ENCODE data around the gene CRYL1. TPM values are rescaled to one million over a fixed set of nuclear protein-coding genes. Genes with fewer than 3 reads are reported as not detected.

The CRYL1 gene
- total RNA-seq, 1 donor from 2014 or later, result 8.7 TPM

DNA sequence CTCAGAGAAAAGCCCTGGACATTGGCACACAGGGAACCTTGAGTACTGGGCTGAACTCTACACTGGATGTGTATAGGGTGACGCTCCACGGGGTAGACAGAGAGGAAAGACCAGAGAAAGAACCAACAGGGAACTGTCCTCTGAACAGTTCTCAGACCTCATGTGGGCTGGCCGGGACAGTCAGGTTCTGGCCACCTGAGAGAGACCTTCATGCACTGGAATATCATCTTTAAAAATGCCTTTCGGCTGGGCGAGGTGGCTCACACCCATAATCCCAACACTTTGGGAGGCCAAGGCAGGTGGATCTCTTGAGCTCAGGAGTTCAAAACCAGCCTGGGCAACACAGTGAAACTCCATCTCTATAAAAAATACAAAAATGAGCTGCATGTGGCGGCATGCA lies 149.8 kb downstream of the CRYL1 start:
- no peaks in the 10 kb centered on the region for H3K9me3 Mint-ChIP-seq
- peaks cover 2% of the 10 kb centered on the region for H3K4me1 Mint-ChIP-seq (ENCODE audit: low read depth)
- no peak for DNase-seq (ENCODE audit: low spot score)
- H3K4me3 Mint-ChIP-seq (ENCODE audit: low read depth), result no peak overlapping the region
- H3K36me3 Mint-ChIP-seq (ENCODE audit: low read depth), result no peaks in the 10 kb centered on the region
- H3K27ac Mint-ChIP-seq, result no peak overlapping the region
- intact Hi-C loops (cut with micrococcal nuclease), result no loop called here
- H3K27me3 Mint-ChIP-seq (ENCODE audit: low read depth), result peaks cover 27% of the 10 kb centered on the region

DNA sequence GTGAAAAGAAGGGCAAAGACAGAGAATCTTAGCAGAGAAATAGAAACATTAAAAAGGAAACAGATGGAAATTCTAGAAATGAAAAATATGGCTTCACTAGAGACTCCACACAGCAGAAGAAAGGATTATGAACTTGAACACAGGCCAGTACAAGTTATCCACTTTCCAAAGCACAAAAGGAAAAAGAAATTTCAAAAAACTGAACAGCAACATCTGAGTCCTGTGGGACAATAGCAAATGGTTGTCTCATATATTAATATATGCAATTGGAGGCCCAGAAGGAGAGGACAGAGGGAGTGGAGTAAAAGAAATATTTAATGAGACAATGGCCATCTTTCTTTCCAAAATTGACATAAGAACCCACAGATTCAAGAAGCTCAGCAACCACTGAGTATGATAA lies 151.8 kb downstream of the CRYL1 start:
- no peaks in the 10 kb centered on the region for H3K9me3 Mint-ChIP-seq
- peaks cover 36% of the 10 kb centered on the region for H3K27me3 Mint-ChIP-seq (ENCODE audit: low read depth)
- no peak overlapping the region for H3K4me3 Mint-ChIP-seq (ENCODE audit: low read depth)
- H3K36me3 Mint-ChIP-seq (ENCODE audit: low read depth), result no peaks in the 10 kb centered on the region
- H3K4me1 Mint-ChIP-seq (ENCODE audit: low read depth), result peaks cover 6% of the 10 kb centered on the region
- DNase-seq (ENCODE audit: low spot score), result no peak
- intact Hi-C loops (cut with micrococcal nuclease), result no loop called here
- no peak overlapping the region for H3K27ac Mint-ChIP-seq

DNA sequence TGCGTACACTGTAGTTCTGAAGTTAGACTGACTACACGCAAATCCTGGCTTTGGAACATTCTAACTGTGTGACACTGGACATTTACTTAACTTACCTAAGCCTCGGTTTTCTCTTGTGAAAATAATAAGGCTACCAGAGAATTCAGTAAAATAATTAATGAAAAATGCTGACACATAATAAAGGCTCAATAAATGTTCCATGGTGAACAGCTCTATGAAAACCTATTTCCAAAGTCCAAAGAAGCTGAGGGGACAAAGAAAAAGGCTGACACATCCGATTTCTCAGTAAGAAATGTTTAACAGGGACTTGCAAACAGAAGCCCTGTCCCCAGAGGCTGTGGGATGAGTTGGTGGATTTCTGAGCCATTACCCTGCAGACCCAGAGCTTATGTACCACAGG lies 153.8 kb downstream of the CRYL1 start:
- H3K27ac Mint-ChIP-seq, result no peak overlapping the region

DNA sequence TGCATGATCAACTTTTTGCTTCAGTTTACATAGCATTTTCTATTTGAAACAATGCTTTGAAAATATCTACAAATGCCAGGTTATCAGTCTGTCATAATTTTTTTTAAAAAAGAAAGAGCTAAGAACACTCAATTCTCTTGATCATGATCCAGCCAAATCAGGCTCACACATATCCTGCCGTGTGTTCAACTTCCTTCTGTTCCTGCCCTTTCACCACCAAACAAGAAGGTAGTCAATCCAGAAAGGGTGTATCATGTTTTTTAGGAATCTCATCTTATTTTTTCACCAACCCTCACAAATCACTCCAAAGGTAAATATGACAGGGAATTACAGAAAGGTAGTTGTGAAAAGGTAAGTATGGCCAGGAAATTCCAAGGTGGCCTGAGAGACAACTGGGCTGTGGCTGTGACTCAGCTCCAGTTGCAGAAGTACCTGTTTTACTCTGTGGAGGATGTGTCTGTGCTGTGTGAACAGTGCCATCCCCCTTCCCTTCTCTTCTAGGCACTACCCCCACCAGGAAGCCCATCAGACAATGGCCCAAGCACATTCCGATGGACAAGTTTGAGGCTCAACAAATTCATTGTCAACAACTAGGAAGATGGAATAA lies 154.7 kb downstream of the CRYL1 start:
- intact Hi-C loops (cut with micrococcal nuclease), result no loop called here
- Mint-ChIP-seq H3K36me3 (ENCODE audit: low read depth) (no peaks in the 10 kb centered on the region), H3K27me3 (ENCODE audit: low read depth) (peaks cover 37% of the 10 kb centered on the region), H3K9me3 (no peaks in the 10 kb centered on the region), H3K27ac (no peak overlapping the region), H3K4me3 (ENCODE audit: low read depth) (no peak overlapping the region), H3K4me1 (ENCODE audit: low read depth) (peaks cover 6% of the 10 kb centered on the region)
- DNase-seq (ENCODE audit: low spot score), result no peak

More for the DNA sequence above, 153.8 kb downstream of the CRYL1 start:
- Mint-ChIP-seq H3K4me1 (ENCODE audit: low read depth) (peaks cover 6% of the 10 kb centered on the region), H3K9me3 (no peaks in the 10 kb centered on the region), H3K27me3 (ENCODE audit: low read depth) (peaks cover 37% of the 10 kb centered on the region), H3K4me3 (ENCODE audit: low read depth) (no peak overlapping the region), H3K36me3 (ENCODE audit: low read depth) (no peaks in the 10 kb centered on the region)
- DNase-seq (ENCODE audit: low spot score), result no peak
- intact Hi-C loops (cut with micrococcal nuclease), result no loop called here

DNA sequence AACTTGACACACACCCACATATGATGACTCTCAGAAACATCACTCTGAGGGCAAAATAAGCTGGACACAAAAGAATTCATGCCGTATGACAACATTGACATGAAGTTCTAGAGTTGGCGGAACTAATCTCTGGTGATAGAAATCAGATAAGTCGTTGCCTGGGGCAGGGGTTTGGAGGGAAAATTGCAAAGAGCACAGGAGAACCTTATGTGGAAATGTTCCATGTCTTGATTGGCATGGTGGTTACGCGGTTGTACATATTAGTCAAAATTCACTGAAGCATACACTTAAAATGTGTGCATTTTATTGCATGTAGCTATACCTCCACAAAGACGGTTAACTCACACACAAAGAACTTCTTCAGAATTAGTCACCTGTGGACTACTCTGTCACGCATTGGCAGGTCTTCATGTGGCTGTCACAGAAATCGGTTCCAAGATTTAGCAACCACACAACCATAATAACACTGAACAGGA lies 155.7 kb downstream of the CRYL1 start:
- H3K36me3 Mint-ChIP-seq (ENCODE audit: low read depth), result no peaks in the 10 kb centered on the region
- H3K27me3 Mint-ChIP-seq (ENCODE audit: low read depth), result peaks cover 31% of the 10 kb centered on the region
- H3K9me3 Mint-ChIP-seq, result no peaks in the 10 kb centered on the region
- H3K27ac Mint-ChIP-seq, result no peak overlapping the region
- H3K4me1 Mint-ChIP-seq (ENCODE audit: low read depth), result peaks cover 6% of the 10 kb centered on the region
- DNase-seq (ENCODE audit: low spot score), result no peak
- intact Hi-C loops (cut with micrococcal nuclease), result no loop called here
- no peak overlapping the region for H3K4me3 Mint-ChIP-seq (ENCODE audit: low read depth)

DNA sequence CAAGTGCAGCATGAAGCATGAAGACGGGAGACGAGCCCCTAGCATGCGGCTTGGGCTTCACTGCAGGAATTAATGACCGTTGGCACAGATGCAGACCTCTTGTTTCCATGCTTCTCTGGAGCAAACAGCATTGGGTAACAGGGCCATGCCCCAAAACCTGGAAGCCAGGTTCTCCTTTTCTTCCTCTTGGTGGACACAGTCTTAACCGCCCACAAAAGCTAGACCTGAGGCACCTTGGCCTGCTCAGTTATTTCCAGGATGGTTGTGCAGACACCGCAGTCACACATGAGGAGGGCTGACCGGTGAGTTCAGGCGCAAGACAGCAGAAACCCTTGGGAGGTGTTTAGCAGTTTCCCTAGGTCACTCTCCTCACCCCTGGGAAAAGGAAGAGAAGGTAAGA lies 159.6 kb downstream of the CRYL1 start:
- no peaks in the 10 kb centered on the region for H3K36me3 Mint-ChIP-seq (ENCODE audit: low read depth)
- intact Hi-C loops (cut with micrococcal nuclease), result no loop called here
- H3K27me3 Mint-ChIP-seq (ENCODE audit: low read depth), result peaks cover 15% of the 10 kb centered on the region
- peaks cover 5% of the 10 kb centered on the region for H3K4me1 Mint-ChIP-seq (ENCODE audit: low read depth)
- no peaks in the 10 kb centered on the region for H3K9me3 Mint-ChIP-seq
- no peak overlapping the region for H3K27ac Mint-ChIP-seq
- no peak for DNase-seq (ENCODE audit: low spot score)
- no peak overlapping the region for H3K4me3 Mint-ChIP-seq (ENCODE audit: low read depth)

DNA sequence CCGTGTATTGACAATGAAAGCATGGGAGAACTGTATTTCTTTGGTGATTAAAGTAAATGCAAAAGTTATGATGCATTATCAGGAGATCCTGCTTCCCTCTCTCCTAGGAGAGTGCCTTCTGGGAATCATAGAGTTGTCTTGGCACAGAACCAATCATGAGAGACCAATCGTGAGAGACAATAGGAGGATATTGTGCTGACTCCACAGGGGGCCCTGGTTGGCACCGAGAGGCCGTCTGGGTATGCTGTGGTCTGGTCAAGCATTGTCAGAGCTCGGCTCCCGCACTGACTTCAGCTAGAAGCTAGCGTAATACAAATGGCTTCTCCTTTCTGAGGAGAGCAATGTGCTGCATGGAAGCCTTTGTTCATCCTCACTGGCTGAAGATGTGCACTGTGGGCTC lies 162.1 kb downstream of the CRYL1 start:
- no peaks in the 10 kb centered on the region for H3K36me3 Mint-ChIP-seq (ENCODE audit: low read depth)
- H3K9me3 Mint-ChIP-seq, result no peaks in the 10 kb centered on the region
- no peak overlapping the region for H3K4me3 Mint-ChIP-seq (ENCODE audit: low read depth)
- intact Hi-C loops (cut with micrococcal nuclease), result no loop called here
- peaks cover 8% of the 10 kb centered on the region for H3K4me1 Mint-ChIP-seq (ENCODE audit: low read depth)
- DNase-seq (ENCODE audit: low spot score), result no peak
- H3K27ac Mint-ChIP-seq, result no peak overlapping the region
- peaks cover 2% of the 10 kb centered on the region for H3K27me3 Mint-ChIP-seq (ENCODE audit: low read depth)

DNA sequence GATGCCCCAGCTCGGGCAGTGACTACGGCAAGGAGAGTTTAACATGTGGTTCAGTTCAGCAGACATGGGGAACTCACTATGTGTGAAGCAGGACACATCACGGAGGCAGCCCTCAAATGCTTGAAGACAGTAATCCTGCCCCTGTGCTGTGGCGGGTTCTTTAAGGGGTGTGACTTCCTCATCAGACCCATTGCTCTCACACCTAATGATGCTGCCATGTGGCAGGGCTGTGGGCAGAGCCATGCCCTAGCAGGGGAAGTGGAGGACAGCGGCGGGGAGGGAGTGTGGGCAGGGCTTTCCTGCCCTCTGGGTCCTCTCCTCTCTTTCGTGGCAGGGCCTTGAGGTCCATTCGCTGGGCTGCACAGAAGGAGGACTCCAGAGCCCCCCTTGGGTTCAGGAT lies 162.5 kb downstream of the CRYL1 start:
- Mint-ChIP-seq H3K36me3 (ENCODE audit: low read depth) (no peaks in the 10 kb centered on the region), H3K9me3 (no peaks in the 10 kb centered on the region), H3K27me3 (ENCODE audit: low read depth) (no peaks in the 10 kb centered on the region), H3K4me3 (ENCODE audit: low read depth) (no peak overlapping the region), H3K4me1 (ENCODE audit: low read depth) (peaks cover 8% of the 10 kb centered on the region), H3K27ac (no peak overlapping the region)
- intact Hi-C loops (cut with micrococcal nuclease), result no loop called here
- no peak for DNase-seq (ENCODE audit: low spot score)

DNA sequence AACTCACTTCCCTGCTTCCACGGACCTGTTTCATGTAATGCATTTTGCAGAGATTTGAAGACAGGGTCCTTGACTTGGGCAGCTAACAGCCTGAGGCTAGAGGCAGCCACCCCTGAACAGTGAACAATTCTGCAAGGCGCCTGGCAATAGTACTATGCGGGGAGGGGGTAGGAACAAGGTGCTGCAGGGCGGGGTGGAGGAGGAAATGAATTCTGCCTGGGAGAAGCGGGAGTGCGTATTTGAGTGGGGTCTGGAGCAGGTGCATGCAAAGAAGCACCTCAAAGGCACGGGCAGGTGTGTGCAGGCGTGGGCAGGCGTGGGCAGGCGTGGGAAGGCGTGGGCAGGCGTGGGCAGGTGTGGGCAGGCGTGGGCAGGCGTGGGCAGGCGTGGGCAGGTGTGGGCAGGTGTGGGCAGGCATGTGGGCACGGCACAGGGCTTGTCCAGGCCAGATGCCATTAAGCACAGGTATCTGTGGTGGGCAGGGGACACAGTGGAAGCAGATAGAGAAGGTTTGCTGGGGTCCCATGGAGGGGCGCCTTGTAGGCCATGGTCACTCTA lies 163.1 kb downstream of the CRYL1 start:
- Mint-ChIP-seq H3K36me3 (ENCODE audit: low read depth) (no peaks in the 10 kb centered on the region), H3K27me3 (ENCODE audit: low read depth) (no peaks in the 10 kb centered on the region), H3K9me3 (no peaks in the 10 kb centered on the region), H3K4me3 (ENCODE audit: low read depth) (no peak overlapping the region), H3K4me1 (ENCODE audit: low read depth) (peaks cover 8% of the 10 kb centered on the region), H3K27ac (no peak overlapping the region)
- intact Hi-C loops (cut with micrococcal nuclease), result no loop called here
- no peak for DNase-seq (ENCODE audit: low spot score)

DNA sequence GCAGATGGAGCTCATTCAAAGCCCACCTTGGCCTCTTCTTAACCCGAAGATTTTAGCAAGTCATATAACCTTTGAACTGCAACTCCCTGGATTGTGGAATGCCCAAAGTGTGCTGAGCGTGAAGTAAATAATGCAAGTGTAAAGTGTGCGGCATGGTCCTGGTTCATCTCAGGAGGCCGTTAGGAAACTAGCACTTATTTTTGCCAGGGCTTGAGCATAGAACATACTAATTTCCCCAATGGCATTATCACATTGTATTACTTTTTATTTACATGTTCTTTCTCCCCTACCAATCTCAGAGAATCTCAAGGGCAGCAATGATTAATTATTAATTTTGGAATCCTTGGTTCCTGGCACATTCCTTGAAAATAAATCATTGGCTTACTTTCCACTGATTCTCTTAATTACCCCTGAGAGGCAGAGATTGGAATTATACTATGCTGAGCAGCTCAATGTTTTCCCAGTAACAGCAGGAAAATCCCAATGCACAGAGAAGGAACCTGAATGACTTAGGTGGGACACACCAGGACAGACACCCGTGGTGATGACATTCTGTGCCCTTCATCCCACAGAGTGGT lies 164.7 kb downstream of the CRYL1 start:
- no peak overlapping the region for H3K4me3 Mint-ChIP-seq (ENCODE audit: low read depth)
- H3K9me3 Mint-ChIP-seq, result no peaks in the 10 kb centered on the region
- no peaks in the 10 kb centered on the region for H3K27me3 Mint-ChIP-seq (ENCODE audit: low read depth)
- H3K36me3 Mint-ChIP-seq (ENCODE audit: low read depth), result no peaks in the 10 kb centered on the region
- H3K4me1 Mint-ChIP-seq (ENCODE audit: low read depth), result peaks cover 8% of the 10 kb centered on the region
- no peak overlapping the region for H3K27ac Mint-ChIP-seq
- DNase-seq (ENCODE audit: low spot score), result no peak
- intact Hi-C loops (cut with micrococcal nuclease), result no loop called here

DNA sequence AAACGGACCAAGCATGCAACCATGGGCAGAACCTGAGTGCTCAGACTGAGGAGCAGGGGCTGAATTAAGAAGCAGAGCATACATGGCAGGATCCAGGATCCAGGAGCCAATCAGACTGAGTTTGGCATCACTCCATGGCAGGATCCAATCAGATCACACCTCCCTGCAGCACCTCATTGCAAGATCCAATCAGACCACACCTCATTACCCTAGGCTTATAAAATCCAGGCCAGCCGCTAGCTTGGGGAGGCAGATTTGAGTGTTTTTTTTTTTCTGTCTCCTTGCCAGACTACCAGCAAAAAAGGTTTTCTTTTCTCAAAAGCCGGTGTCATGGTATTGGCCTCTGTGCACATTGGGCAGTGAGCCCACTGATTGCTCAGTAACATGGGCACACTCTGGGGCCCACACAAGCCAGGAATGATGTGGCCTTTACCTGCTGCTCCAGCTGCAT lies 165.6 kb downstream of the CRYL1 start:
- Mint-ChIP-seq H3K4me3 (ENCODE audit: low read depth) (no peak overlapping the region), H3K9me3 (no peaks in the 10 kb centered on the region), H3K27me3 (ENCODE audit: low read depth) (no peaks in the 10 kb centered on the region), H3K27ac (no peak overlapping the region), H3K36me3 (ENCODE audit: low read depth) (no peaks in the 10 kb centered on the region), H3K4me1 (ENCODE audit: low read depth) (peaks cover 8% of the 10 kb centered on the region)
- intact Hi-C loops (cut with micrococcal nuclease), result no loop called here
- no peak for DNase-seq (ENCODE audit: low spot score)

DNA sequence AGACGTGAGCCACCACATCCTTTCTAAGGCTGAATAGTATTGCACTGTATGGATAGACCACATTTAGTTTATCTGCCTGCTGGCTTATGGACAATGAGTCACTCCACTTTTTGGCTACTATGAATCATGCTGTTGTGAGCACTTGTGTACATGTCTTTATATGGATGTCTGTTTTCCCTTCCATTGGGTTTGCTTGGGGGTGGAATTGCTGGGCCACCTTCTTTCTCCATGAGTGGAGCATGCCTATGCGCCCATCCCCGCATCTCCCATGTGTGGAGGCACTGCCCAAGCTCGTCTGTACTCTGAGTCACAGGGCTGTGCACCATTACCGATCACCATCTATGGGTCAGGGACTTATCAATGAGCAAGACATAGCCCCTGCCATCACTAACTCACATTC lies 166.3 kb downstream of the CRYL1 start:
- no peak for DNase-seq (ENCODE audit: low spot score)
- H3K4me3 Mint-ChIP-seq (ENCODE audit: low read depth), result no peak overlapping the region
- H3K27me3 Mint-ChIP-seq (ENCODE audit: low read depth), result no peaks in the 10 kb centered on the region
- no peaks in the 10 kb centered on the region for H3K36me3 Mint-ChIP-seq (ENCODE audit: low read depth)
- H3K27ac Mint-ChIP-seq, result no peak overlapping the region
- intact Hi-C loops (cut with micrococcal nuclease), result loop anchor here (5.0 to 10.0 kb wide), 2 partner anchors 53 to 115 kb away; no protein-coding TSS in a partner anchor
- peaks cover 8% of the 10 kb centered on the region for H3K4me1 Mint-ChIP-seq (ENCODE audit: low read depth)
- H3K9me3 Mint-ChIP-seq, result no peaks in the 10 kb centered on the region

DNA sequence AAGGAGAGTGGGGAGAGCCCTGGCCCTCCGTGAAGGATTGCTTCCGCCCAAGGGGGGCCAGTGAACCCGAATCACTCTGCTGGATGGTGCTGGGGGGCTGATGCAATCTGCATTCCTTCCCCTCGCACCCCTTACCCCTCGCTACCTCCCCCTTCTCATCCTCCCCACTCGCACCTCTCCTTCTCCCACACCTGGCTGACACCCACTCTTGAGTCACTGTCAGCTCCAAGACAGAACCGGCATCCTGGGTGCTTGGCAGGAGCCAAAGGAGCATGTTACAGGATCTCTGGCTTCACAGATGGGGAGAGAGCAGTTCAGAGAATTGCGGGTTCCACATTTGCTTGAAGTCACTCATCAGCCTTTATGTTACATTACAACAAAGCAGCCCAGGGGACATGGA lies 167.6 kb downstream of the CRYL1 start:
- intact Hi-C loops (cut with micrococcal nuclease), result loop anchor here (5.0 to 10.0 kb wide), 2 partner anchors 54 to 117 kb away; no protein-coding TSS in a partner anchor
- Mint-ChIP-seq H3K4me3 (ENCODE audit: low read depth) (no peak overlapping the region), H3K36me3 (ENCODE audit: low read depth) (no peaks in the 10 kb centered on the region), H3K27me3 (ENCODE audit: low read depth) (no peaks in the 10 kb centered on the region), H3K27ac (no peak overlapping the region), H3K4me1 (ENCODE audit: low read depth) (peaks cover 11% of the 10 kb centered on the region), H3K9me3 (no peaks in the 10 kb centered on the region)
- DNase-seq (ENCODE audit: low spot score), result no peak
